ENCODE results near the gene PDIA3.
"Not testable (repeated sequence)": the region's sequence is repeated elsewhere in the genome, so short reads cannot be mapped to it uniquely, and the experiment has no call there.

Gene PDIA3

DNA sequence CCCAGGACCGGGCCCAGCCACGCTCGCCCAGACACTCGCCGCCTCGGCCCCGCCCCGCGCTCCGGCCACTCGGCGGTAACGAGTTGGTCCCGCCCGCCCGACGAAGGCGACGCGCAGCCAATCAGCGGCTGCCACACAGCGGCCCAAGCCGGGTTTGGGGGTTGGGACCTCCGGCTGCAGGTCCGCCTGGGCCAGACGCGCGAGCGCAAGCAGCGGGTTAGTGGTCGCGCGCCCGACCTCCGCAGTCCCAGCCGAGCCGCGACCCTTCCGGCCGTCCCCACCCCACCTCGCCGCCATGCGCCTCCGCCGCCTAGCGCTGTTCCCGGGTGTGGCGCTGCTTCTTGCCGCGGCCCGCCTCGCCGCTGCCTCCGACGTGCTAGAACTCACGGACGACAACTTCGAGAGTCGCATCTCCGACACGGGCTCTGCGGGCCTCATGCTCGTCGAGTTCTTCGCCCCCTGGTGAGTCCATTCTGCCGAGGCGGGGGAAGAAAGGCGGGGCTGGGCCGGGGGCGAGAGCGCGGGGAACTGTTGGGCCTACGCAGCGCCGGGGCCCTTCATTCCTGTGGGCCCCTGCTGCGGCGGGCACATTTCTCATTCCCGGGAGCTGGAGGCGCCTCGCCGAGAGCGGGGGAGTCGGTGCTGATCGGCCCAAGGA lies at the start of gene PDIA3:
Gene PDIA3 (plus strand): TSS at position 194 of the 658 bp plus-strand sequence. CDS start 102 bp downstream, at position 296.
- peak; percentile 84 for DNase-seq

DNA sequence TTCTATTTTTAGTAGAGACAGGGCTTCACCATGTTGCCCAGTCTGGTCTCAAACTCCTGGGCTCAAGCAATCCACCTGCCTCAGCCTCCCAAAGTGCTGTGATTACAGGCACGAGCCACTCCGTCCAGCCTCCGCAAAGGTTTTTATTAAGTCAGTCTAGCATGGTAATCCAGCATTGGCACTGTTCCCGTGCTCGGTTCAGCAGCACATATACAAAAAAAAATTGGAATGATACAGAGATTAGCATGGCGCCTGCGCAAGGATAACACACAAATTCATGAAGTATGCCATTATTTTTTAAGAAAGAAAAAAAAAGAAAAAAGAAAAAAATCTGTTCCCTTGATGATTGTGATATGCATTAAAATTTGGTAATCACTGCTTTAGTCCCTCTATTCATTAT lies 44.1 kb upstream of the PDIA3 start:
- DNase-seq: no peak

DNA sequence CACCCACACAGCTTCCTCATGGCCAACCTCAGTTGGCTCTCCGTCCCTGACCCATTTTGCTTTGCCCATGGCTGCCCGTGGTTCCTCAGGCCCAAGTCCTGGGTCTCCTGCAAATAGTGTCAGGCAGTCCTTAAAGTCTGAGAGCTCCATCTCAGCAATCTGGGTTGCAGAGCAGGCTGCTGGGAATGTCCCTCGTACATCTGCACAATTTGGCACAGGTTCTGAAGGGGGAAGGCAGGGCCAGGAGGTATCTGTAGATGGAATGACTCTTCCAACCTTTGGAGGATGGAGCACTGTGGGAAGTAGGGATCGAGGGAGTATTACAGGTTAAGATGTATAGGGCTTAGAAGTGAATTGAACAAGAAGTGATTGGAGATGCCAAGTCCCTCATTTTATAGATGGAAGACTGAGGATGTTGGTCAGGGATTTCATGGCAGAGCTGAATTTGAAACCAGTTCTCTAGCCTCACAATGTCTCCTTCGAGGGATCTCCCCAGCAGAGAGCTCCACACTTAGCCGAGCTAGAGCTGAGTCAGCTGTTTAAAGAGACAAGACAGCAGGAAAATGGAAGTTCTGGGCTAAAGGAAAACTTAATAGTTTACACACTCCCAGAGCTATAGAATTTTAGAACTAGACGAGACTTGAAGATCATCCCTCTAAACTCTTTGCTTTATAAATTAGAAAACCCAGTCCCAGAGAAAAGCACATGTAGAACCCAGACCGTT lies 43.4 kb upstream of the PDIA3 start:
- no peak for DNase-seq

DNA sequence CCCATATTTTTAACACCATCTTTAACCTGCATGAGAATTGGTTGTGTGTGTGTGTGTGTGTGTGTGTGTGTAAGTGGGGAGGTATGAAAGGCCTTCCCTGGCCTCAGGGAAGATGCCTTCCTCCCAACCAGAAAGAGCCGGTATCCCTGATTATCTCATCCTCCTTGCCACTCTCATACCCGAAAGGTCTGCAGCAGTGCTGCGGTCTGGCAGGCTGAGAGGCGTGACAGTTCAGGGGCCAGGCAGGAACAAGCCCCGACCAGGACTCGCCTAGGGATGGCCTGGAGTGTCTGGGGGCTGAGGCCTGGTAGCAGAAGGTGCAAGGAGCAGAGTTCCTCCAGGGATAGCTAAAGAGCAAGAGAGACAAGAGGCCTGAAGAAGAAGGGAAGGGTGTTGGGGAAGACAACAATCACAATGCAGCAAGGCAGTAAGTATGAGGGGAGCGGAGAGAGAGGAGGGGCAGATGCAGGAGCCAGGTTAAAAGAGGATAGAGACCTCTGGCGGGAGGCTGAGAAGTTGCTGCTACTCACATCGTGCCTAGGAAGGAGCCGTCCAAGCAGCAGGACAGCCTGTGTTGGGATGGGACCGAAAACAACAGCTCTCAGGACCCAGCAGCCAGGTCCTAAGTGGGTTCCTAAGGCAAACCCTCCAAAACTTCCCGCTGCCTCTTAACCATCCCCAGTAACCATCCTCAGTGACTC lies 35.7 kb upstream of the PDIA3 start:
- DNase-seq: not testable (repeated sequence)

DNA sequence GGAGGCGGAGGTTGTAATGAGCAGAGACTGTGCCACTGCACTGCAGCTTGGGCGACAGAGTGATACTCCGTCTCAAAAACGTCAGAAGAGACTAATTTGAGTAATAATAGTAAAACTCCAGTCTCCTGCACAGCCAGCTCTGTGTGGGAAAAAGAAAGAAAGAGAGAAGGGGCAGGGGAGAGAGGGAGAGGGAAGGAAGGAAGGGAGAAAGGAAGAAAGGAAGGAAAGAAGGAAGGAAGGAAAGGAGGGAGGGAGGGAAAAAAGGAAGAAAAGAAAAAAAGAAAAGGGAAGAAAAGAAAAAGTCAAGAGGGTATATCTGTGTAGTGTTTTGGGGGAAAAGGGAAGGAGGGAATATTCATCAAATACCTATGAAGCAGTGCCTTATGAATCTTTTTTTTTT lies 23.1 kb upstream of the PDIA3 start:
- no peak for DNase-seq

DNA sequence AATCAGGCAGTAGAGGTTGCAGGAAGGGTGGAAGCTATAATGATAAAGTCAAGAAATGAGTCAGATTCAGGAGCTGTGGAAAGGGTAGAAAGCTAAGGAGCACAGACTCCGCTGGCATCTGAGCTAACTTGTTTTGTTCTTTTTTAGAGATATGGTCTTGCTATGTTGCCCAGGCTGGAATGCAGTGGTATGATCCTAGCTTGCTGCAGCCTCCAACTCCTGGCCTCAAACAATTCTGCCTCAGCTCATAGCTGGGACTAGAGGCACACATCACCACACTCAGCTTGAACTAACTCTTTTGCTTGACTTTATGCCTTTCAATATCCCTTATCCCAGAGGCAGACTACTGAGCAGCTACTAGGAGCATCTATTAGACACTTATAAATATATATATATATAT lies 19.9 kb upstream of the PDIA3 start:
- not testable (repeated sequence) for DNase-seq

DNA sequence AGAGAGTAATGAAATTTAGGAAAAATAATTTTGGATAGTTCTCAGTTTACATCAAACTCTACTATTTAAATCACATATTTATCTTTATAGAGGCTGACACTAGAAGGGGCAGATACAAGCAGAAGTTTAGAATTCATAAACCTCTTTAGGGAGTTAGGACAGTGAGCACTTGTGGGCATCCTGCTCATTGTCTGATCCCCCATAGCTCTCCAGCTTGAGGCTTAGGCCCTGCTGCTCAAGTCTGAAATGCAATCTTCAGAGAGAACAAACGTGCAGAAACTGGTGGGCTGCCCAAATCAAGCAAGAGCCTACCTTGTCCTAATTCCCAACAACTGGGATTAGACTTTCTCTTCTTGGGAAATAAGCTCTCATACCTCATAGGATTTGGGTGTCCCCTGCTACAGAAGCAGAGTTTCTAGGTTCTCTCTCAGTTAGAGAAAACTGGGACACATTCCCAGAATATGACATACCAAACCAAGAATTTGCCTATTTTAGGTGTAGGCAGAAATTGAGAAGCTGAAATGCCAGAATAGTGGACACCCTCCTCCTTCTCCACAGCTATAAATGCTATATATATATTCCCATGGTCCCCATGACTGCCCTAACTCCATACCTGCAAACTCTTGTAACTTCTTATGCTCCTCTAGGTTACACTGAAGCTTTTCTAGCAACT lies 18.0 kb upstream of the PDIA3 start:
- not testable (repeated sequence) for DNase-seq

DNA sequence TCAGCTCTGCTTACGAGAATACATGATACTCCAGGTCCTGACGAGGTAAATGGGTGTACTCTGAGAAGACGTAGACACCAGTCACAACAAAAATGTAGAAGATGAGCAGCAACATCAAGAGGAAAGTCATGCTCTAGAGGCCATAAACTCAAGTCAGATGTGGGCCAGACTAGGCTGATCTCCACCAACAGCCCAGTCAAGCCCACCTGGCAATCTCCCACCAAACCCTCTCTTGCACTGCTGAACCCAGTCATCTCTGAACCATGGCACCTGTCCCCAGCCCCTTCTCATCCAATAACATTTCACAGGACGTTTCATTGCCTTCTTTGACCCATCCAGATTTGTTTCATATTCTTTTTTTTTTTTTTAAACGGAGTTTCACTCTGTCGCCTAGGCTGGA lies 10.8 kb upstream of the PDIA3 start:
- DNase-seq: no peak

DNA sequence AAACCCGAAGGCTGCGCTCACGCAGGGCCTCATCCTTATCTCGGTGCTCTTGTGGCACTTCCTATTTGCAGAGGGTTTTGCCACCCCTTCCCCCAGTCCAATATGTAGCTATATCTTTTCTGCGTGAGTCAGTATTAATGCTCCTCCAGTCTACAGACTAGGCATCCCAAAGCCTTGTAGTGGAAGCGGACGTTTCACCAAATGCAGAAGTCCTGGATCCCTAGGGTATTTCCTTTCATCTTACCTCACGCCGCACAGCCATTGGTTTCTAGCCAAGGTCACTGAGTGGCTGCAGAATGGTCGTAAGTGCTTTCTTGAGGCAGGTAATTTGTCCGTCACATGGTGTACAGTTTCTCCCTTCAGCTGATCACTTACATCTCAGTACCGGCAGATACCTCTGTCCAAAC lies 668 bp downstream of the PDIA3 start:
- not testable (repeated sequence) for DNase-seq

DNA sequence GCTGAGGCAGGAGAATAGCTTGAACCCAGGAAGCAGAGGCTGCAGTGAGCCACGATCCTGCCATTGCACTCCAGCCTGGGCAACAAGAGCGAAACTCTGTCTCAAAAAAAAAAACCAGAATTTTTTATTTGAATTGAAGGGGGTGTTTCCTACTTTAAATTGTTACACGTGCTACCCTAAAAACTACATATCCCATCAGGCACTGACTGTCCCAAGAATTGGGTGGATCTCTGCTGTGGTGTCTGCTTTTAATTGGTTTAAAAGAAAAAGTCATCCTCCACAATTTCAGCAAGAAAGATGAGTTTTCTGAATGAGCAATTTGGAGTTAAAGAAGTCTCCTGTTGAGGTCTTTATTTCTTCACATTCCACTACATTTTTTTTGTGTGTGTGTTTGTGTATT lies 2.1 kb downstream of the PDIA3 start:
- no peak for DNase-seq

DNA sequence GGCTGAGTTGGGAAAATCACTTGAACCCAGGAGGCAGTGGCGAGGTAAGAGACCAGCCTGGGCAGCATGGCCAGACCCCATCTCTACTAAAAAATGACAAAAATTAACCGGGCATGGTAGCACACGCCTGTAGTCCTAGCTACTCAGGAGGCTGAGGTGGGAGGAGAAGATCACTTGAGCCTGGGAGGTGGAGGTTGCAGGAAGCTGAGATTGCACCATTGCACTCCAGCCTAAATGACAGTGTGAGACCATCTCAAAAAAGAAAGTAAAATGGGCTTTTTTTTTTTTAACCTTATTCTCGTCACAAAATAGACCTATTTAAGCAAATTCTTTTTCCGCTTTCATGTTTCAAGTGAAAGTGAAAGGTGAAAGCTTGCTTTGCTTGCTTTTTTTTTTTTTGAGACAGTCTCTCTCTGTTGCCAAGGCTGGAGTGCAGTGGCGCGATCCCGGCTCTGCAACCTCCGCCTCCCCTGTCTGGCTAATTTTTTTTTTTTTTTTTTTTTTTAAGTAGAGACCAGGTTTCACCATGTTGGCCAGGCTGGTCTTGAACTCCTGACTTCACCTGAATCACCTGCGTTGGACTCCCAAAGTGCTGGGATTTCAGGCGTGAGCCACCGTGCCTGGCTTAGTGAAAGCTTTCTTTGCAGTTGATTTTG lies 3.6 kb downstream of the PDIA3 start:
- no peak for DNase-seq

DNA sequence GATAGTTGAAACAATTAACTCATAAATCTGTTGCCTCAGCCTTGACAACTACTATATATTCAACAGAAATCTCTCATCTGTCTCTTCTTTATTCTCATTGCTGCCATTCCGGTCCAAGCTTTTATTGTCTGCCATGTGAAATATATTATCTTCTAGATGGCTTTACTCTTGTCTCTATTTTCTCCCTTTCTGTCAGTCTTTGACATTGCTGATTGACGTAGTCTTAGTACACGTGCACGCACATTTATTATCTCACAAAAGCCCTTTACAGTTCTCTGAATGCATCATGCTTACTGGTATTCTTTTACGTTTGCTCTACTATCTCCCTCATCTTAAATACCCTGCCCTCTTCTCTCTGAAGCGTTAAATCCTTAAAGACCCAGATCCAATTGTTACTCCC lies 5.6 kb downstream of the PDIA3 start:
- DNase-seq: no peak

DNA sequence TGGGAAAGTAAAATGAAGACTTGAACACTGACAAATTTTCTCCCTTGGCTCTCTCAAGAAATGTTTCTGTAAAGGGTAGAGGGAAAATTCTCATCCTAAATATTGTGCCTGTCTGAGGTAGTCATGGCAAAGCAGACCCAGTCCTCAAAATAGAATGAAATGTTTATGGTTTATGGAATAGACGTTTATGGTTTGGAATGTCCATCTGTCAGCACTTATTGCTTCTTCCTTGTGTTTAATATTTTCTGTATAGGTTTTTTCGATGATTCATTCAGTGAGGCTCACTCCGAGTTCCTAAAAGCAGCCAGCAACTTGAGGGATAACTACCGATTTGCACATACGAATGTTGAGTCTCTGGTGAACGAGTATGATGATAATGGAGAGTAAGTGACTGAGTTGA lies 16.6 kb downstream of the PDIA3 start:
- no peak for DNase-seq

DNA sequence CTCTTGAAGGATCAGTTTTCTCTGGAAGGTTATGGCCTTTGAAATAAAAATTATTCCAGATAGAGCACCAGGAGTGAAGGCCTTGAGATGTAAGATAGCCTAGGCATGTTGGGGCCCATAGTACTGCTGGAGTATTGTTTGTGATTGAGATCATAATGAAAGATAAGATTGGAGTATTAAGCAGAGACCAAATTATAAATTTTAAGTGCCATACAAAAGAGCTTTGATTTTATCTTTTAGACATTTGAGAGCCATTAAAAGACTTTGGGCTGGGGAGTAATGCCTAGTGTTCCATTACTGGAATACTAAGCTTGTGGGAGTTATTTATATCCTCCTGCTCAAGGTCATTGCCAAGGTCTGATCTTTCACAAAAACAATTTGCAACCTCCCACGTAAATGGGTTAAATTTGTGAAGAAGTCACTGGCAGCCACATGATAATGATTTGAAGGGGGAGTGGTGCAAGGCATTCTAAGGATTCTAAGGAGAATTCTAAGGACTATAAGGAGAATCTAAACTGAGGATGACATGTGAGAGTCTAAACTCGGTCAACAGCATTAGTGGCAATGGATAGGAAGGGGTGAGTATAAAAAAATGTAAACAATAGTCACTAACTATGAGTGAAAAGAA lies 17.7 kb downstream of the PDIA3 start:
- no peak for DNase-seq

DNA sequence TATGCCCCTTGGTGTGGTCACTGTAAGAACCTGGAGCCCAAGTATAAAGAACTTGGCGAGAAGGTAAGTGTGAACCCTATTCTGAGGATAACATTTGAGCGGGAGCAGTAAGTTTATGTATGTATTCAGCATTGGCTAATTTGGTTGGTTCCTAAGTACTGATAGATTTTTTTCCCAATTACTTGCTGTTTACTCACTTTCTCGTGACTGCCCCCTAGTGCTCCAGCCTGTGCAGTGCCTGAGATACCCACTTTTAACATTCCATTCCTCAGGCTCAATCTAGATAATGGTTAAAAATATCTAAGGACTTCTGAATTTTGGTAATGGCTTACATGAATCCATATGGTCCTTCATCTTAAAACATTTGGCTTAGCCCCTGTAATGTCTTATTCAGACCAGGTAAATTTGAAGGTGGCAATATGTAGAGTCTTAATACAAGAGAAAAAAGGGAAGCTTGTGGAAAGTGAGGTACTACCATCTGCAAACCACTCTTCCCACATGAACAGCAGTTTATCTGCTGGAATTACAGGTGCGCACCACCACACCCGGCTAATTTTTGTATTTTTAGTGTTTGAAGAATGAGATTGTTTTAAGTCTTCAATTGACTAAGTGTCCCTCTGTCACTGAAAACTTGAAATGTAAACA lies 23.5 kb downstream of the PDIA3 start:
- DNase-seq: no peak

DNA sequence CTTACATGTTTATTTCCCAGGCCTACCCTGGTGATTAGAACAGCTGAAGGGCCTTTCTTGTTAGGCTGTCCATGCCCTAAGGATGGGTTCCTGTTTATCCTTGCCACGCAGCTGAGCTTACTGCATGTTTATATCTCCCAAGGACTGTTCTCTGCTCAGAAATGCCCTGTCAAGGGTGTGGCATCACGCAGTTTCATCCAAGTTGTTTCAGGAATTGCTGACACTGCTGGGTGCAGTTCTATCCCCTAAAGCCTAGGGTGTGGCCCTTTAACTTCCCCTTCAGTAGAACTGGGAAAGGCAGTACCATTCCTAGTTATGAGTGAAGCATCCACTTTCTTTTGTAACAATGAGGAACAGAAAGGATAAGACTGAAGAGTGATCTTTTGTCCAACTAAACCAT lies 25.6 kb downstream of the PDIA3 start:
- no peak for DNase-seq

DNA sequence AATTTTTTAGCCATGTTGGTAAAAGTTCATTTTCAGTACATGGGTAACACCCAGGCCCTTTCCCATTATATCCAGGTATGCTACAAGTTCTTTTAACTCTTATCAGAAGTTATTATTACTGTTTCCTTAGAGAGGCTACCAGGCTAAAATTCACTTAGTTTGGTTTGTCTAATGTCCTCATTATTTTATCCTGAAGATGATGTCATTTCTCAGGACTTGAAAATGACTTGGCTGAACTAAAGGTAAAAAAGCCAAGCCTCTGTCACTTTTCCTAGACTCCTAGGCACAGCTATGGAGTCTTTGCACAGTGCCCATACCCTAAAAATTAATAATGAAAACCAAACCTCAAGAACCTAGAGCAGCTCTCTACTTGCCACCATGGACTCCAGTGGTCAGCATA lies 26.4 kb downstream of the PDIA3 start:
- DNase-seq: no peak

DNA sequence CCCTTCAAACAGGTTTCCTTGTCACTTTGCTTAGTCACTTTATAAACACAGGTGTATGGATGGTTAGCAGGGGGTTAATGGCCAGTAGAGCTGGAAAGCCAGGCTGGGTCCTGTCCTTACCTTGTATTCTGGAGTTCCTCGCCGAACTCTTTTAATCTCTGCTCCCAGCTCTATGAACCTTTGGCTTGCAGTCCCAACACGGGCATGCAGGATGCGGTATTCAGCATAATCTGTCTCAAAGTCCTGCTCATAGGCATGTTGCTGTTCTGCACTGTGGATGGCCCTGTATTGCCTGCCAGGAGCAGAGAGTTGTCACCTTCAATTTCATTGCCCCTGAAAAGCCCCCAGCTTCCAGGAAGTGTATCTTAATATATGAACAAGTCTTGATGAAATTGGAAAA lies 27.8 kb downstream of the PDIA3 start:
- DNase-seq: no peak

DNA sequence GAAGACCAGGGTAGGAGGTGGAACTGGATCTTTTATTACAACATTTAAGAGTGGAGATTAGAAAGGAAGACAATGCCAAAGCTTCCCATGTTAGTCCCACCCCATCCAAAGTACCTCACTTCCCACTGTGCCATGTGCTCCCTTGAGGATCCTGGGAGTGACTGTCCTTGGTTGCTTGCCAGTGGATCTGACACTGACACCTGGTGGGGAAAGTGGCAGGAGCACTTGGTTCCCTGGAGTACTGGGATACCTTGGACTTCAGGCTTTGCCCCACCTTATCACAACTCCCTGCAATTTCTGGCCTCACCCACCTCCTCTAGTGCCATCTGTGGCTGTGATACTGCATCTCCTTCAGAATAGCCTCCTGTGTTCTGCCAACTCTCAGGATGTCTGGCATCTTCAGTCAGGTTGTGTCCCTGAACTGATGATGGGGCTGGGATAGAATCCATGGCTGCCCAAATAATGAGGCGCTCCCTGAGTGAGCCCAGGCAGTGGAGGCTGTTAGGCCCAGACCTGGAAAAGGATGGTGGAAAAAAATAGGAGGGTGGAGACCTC lies 29.2 kb downstream of the PDIA3 start:
- DNase-seq: no peak

DNA sequence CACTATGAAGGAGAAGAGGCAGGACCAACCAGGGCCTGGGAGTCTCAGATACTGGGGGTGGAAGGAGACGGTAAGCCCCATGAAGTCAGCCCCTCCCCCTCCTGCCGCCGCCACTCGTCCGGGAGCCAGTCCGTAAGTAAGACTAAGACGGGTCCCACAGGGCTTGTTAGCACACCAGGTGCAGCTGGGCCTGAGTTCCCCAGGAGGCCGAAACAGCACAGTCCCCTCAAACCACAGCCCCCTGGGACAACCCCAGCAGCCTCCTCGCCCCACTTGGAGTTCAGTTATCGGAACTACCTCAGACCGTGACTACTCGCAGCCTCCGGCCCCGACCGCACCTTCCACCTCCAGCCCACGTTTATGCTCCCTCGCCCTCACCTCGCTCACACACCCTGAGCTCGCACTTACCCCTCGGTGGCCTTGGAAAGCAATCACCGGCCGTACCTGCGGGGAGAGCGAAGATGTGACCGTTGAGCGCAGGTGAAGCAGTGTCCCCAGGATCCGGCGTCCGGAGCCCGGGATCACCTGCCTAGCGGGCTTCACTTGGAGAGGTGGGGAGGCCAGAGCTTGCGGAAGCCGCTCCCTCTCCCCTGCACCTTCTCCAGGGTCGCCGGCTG lies 30.0 kb downstream of the PDIA3 start:
- no peak for DNase-seq

DNA sequence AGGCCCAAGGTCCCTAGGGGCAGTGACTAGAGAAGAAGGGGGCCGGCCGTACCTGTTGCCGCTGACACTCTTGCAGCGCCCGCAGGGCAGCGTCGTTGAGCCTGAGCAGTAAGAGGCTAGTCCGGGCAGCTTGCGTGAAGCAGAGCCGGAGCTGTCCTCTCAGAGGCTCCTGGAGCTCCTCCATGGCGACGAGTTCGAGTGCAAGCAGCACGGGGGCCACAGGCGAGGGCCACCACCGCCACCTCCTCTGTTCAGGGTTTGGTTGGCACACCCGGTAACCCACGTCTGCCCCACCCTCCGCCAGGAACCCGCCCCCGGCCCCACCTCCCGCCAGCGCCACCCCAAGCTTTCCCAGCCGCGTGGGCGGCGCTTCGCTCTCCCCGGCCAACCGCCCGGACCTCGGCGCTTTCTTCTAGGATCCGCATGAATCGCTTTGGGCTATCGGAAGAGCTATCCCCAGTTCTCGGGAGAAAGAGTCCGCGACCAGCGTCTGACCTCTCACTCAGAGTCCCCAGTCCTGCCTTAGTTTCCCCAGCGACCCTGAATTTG lies 30.6 kb downstream of the PDIA3 start, which contains the start of gene ELL3:
Gene ELL3 (minus strand): TSS at position 249 of the 549 bp plus-strand sequence. CDS start 65 bp downstream, at position 184.
- no peak for DNase-seq
